ENCODE results near the gene ABCA10.

The ABCA10 gene

DNA sequence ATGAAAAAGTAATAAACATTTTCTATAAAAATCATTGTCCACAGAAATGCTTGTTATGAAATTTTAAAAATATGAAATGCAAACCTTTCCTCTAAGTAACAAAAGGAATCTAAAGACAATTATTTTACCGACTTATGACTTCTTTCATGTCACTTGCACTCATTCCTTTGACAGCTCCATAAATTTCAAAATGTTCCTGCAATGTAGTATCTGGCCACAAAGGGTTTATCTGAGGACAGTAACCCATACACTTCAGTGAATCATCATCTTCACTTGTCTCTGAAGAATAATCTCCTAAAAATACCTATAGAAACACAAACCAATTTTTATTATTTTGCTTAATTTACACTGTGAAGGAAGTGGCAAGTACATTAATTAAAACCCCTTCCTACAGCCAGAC is 25.6 kb upstream of the ABCA10 start (continued):
- TF ChIP-seq, protein P1, sequence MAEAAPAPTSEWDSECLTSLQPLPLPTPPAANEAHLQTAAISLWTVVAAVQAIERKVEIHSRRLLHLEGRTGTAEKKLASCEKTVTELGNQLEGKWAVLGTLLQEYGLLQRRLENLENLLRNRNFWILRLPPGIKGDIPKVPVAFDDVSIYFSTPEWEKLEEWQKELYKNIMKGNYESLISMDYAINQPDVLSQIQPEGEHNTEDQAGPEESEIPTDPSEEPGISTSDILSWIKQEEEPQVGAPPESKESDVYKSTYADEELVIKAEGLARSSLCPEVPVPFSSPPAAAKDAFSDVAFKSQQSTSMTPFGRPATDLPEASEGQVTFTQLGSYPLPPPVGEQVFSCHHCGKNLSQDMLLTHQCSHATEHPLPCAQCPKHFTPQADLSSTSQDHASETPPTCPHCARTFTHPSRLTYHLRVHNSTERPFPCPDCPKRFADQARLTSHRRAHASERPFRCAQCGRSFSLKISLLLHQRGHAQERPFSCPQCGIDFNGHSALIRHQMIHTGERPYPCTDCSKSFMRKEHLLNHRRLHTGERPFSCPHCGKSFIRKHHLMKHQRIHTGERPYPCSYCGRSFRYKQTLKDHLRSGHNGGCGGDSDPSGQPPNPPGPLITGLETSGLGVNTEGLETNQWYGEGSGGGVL (tag by site-specific recombination; IDR thresholded peaks at IDR 0.05), result no peak

DNA sequence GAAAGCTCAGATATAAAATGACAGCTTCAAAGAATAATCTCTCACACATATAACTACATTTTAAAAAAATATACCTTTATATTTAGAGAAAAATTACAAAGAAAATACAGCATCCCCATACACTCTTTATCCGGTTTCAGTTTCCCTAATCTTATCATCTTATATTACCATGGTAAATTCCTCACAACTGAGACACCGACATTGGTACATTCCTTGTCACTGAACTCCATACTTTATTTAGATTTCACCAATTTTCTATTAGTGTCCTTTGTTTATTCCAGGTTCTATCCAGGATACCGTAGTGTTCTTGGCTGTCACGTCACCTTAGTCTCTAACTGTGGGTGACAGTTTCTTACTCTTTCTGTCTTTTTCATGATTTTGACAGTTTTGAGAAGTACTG is 22.0 kb upstream of the ABCA10 start:
- ChIA-PET POLR2A (no interaction called here), CTCF (interaction anchor here (1.1 to 2.3 kb wide), 5 partner anchors 9 to 719 kb away, joined by 3 to 12 read pairs (median 3); no protein-coding TSS in a partner anchor)
- no peaks in the 10 kb centered on the region for H3K9me3 ChIP-seq (ENCODE audit: control insufficient read depth, insufficient read depth, low read depth, low read length)
- peaks cover 9 to 29% of the 10 kb centered on the region in 2 experiments for H3K36me3 ChIP-seq (ENCODE audit: control insufficient read depth in 2 of 2, insufficient read depth in 1 of 2, low read length in 2 of 2)
- H3K4me3 ChIP-seq (ENCODE audit: low read depth, low read length), result no peak overlapping the region
- H3K4me1 ChIP-seq (ENCODE audit: control insufficient read depth, insufficient read depth, low read length), result no peaks in the 10 kb centered on the region
- no peak overlapping the region for H3K27ac ChIP-seq (ENCODE audit: extremely low read depth, low read depth, low read length)
- TF ChIP-seq ZNF16 (tag by site-specific recombination; IDR thresholded peaks at IDR 0.05; ENCODE audit: low read depth) (no peak), ZNF184 (tag by site-specific recombination; IDR thresholded peaks at IDR 0.05) (no peak), REPIN1 (tag by site-specific recombination; IDR thresholded peaks at IDR 0.05; ENCODE audit: low read depth) (no peak), ZNF354C (tag by site-specific recombination; IDR thresholded peaks at IDR 0.05; ENCODE audit: borderline replicate concordance, low read depth) (no peak), ZBTB20 (tag by site-specific recombination; IDR thresholded peaks at IDR 0.05) (no peak), ZFP41 (tag by site-specific recombination; IDR thresholded peaks at IDR 0.05; ENCODE audit: borderline replicate concordance) (no peak)
- TF ChIP-seq, protein P2, sequence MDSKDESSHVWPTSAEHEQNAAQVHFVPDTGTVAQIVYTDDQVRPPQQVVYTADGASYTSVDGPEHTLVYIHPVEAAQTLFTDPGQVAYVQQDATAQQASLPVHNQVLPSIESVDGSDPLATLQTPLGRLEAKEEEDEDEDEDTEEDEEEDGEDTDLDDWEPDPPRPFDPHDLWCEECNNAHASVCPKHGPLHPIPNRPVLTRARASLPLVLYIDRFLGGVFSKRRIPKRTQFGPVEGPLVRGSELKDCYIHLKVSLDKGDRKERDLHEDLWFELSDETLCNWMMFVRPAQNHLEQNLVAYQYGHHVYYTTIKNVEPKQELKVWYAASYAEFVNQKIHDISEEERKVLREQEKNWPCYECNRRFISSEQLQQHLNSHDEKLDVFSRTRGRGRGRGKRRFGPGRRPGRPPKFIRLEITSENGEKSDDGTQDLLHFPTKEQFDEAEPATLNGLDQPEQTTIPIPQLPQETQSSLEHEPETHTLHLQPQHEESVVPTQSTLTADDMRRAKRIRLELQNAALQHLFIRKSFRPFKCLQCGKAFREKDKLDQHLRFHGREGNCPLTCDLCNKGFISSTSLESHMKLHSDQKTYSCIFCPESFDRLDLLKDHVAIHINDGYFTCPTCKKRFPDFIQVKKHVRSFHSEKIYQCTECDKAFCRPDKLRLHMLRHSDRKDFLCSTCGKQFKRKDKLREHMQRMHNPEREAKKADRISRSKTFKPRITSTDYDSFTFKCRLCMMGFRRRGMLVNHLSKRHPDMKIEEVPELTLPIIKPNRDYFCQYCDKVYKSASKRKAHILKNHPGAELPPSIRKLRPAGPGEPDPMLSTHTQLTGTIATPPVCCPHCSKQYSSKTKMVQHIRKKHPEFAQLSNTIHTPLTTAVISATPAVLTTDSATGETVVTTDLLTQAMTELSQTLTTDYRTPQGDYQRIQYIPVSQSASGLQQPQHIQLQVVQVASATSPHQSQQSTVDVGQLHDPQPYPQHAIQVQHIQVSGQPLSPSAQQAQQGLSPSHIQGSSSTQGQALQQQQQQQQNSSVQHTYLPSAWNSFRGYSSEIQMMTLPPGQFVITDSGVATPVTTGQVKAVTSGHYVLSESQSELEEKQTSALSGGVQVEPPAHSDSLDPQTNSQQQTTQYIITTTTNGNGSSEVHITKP (tag by site-specific recombination; IDR thresholded peaks at IDR 0.05), result 0 out of 2 replicates have a peak, but pooled peaks have one; percentile 20

DNA sequence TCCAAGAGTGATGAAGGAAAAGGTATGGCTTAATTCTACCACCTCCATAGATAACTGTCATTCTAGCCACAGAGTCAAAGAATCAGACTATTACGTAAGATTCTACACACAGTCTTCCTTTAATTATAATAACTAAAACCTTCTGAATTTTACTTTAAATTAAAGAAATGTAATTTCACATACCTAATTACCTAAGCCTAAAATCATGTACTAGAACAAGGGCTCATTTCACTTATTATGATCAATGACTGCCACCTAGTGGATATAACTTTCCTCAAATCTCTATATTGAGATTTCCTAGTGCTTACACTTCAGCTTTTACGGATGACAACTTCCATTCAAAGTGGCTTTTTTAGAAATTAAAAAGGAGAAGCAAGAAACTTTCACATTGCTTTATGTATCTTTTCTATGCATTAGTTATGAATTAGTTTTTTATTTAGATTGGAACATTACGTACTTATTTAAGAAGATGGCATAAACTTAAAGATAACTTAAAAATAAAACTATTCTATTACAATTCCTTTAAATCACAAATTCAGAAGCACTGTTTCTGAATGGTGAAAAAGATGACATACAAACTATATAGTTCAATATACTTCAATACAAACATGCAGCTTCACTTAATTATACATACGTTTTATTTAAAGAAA is 18.2 kb upstream of the ABCA10 start:
- CTCF ChIA-PET, result interaction anchor here (0.7 to 5.1 kb wide), 16 partner anchors 9 to 1281 kb away, joined by 3 to 72 read pairs (median 4); partner anchors contain the start of gene ABCA5
- POLR2A ChIA-PET, result no interaction called here
- Histone ChIP-seq H3K27ac (ENCODE audit: extremely low read depth, low read depth, low read length) (no peak overlapping the region), H3K4me1 (ENCODE audit: control insufficient read depth, insufficient read depth, low read length) (no peaks in the 10 kb centered on the region), H3K36me3 (ENCODE audit: control insufficient read depth in 2 of 2, insufficient read depth in 1 of 2, low read length in 2 of 2) (peaks cover 2 to 22% of the 10 kb centered on the region in 2 experiments), H3K4me3 (ENCODE audit: low read depth, low read length) (no peak overlapping the region), H3K9me3 (ENCODE audit: control insufficient read depth, insufficient read depth, low read depth, low read length) (no peaks in the 10 kb centered on the region)
- TF ChIP-seq ZNF654 (tag by site-specific recombination; IDR thresholded peaks at IDR 0.05; ENCODE audit: low read depth), result peak; percentile 82
- TF ChIP-seq PRDM1 (tag by site-specific recombination; IDR thresholded peaks at IDR 0.05), result peak; percentile 63
- no peak for TF ChIP-seq SP3 (tag by site-specific recombination; IDR thresholded peaks at IDR 0.05)

DNA sequence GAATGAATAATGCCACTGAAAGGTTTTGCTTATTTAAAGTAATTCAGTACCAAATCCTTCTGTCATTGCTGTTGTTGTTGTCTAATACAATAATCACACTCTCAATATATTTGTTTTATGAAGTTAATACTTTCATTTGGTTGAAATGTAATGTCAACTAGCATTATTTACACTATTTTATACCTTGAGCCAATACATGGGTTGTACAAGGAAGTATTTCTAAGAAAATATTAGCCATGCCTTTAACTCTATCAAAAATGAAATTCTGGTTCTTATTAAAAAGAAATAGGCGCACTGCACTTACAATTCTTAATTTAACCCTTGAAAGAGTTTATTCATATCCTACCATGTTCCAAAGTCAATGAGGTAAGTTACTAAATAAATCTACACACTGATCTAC is 17.6 kb upstream of the ABCA10 start:
- Histone ChIP-seq H3K27ac (ENCODE audit: extremely low read depth, low read depth, low read length) (no peak overlapping the region), H3K4me1 (ENCODE audit: control insufficient read depth, insufficient read depth, low read length) (no peaks in the 10 kb centered on the region), H3K9me3 (ENCODE audit: control insufficient read depth, insufficient read depth, low read depth, low read length) (no peaks in the 10 kb centered on the region), H3K4me3 (ENCODE audit: low read depth, low read length) (no peak overlapping the region), H3K36me3 (ENCODE audit: control insufficient read depth in 2 of 2, insufficient read depth in 1 of 2, low read length in 2 of 2) (peaks cover 2 to 22% of the 10 kb centered on the region in 2 experiments)
- POLR2A ChIA-PET, result no interaction called here
- CTCF ChIA-PET, result interaction anchor here (0.6 to 5.1 kb wide), 5 partner anchors 8 to 474 kb away, joined by 3 to 72 read pairs (median 14); no protein-coding TSS in a partner anchor
- TF ChIP-seq, protein P3, sequence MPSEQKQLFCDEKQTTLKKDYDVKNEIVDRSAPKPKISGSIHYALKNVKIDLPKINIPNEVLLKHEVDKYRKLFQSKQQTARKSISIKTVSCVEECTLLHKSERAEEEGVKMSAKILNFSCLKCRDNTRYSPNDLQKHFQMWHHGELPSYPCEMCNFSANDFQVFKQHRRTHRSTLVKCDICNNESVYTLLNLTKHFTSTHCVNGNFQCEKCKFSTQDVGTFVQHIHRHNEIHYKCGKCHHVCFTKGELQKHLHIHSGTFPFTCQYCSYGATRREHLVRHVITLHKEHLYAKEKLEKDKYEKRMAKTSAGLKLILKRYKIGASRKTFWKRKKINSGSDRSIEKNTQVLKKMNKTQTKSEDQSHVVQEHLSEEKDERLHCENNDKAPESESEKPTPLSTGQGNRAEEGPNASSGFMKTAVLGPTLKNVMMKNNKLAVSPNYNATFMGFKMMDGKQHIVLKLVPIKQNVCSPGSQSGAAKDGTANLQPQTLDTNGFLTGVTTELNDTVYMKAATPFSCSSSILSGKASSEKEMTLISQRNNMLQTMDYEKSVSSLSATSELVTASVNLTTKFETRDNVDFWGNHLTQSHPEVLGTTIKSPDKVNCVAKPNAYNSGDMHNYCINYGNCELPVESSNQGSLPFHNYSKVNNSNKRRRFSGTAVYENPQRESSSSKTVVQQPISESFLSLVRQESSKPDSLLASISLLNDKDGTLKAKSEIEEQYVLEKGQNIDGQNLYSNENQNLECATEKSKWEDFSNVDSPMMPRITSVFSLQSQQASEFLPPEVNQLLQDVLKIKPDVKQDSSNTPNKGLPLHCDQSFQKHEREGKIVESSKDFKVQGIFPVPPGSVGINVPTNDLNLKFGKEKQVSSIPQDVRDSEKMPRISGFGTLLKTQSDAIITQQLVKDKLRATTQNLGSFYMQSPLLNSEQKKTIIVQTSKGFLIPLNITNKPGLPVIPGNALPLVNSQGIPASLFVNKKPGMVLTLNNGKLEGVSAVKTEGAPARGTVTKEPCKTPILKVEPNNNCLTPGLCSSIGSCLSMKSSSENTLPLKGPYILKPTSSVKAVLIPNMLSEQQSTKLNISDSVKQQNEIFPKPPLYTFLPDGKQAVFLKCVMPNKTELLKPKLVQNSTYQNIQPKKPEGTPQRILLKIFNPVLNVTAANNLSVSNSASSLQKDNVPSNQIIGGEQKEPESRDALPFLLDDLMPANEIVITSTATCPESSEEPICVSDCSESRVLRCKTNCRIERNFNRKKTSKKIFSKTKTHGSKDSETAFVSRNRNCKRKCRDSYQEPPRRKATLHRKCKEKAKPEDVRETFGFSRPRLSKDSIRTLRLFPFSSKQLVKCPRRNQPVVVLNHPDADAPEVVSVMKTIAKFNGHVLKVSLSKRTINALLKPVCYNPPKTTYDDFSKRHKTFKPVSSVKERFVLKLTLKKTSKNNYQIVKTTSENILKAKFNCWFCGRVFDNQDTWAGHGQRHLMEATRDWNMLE (tag by site-specific recombination; conservative IDR thresholded peaks at IDR 0.05; ENCODE audit: low read depth), result no peak
- TF ChIP-seq, protein P4, sequence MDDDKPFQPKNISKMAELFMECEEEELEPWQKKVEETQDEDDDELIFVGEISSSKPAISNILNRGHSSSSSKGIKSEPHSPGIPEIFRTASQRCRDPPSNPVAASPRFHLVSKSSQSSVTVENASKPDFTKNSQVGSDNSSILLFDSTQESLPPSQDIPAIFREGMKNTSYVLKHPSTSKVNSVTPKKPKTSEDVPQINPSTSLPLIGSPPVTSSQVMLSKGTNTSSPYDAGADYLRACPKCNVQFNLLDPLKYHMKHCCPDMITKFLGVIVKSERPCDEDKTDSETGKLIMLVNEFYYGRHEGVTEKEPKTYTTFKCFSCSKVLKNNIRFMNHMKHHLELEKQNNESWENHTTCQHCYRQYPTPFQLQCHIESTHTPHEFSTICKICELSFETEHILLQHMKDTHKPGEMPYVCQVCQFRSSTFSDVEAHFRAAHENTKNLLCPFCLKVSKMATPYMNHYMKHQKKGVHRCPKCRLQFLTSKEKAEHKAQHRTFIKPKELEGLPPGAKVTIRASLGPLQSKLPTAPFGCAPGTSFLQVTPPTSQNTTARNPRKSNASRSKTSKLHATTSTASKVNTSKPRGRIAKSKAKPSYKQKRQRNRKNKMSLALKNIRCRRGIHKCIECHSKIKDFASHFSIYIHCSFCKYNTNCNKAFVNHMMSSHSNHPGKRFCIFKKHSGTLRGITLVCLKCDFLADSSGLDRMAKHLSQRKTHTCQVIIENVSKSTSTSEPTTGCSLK (tag by site-specific recombination; IDR thresholded peaks at IDR 0.05), result no peak
- TF ChIP-seq ZNF184 (tag by site-specific recombination; IDR thresholded peaks at IDR 0.05) (no peak), ZNF10 (tag by site-specific recombination; IDR thresholded peaks at IDR 0.05) (no peak), ZNF501 (tag by site-specific recombination; IDR thresholded peaks at IDR 0.05) (no peak)
